ENCODE results near the gene GNAI3.

GNAI3 gene

DNA sequence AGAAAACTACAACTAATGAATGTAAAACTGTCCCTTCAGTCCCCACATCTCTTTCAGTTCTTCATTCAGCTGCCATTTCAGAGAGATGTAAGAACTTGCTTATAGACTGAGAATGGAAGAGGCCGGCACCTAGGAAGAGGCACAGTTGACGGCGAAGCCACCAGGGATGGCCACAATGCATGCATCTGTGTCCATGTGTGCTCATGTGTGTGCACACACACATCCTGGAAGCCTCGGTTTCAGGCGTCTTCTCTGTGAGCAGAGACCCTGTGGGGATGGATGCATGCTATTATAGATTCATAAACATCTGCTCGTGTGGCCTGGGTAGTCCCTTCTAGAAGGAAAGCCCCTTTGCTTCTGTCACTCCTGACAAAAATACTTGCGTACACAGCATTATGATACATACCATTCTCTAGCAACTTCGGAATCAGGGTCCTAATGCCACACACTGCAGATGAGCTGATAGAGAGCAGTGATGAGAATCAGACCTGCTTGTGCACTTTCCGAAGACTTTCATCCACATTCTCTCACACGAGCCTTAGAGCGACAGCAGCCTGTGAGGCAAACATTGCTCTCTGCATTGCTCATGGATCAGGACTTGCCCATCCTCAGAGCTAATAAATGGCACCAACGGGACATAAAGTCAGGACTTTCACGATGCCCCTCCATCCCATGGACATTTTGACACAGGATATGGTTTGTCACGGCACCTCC is 21.2 kb upstream of the GNAI3 start:
- DNase-seq = no peak

DNA sequence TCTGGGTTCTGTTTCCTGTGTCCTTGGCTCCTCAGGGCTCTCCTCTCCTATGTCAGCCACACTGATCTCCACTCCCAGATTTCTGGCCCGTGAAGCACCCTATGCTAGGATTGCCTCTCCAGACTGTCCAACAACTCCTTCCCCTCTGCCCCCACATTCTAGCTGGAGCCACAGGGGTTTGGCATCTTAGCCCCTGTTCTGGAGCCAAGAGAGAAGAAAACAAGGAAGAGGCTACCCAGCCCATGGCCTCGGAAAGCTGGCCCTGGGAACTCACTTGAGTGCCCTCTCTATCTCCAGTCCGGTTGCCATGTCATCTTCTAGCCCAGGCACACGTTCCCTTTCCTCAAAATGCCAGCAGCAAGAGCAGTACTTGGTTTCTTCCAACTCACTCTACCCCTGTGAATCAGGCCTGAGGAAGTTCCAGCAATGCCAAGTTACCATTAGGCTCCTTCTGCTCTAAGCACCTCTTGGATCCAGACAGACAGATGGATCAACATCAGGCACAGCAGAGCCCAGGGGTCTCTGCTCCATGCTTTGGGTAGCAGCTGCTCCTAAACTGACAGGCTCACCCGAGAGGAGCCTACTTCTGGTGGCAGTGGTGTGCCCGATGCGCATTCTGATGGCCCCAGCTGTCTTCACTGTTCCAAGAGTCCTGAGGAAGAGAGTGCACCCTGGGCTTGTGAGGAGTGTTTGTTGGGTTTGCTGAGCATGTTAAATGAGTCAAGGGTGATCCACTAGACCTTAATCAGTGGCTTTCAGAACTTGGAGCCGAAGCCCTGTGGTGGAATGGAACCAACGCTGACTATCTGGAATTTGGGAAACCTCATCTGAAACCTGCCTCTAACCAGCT is 20.3 kb upstream of the GNAI3 start:
- DNase-seq = peak; percentile 74

- no peak for DNase-seq
These were observed 19.7 kb upstream of the GNAI3 start for GRCh38 chr1:109528712-109529111.

DNA sequence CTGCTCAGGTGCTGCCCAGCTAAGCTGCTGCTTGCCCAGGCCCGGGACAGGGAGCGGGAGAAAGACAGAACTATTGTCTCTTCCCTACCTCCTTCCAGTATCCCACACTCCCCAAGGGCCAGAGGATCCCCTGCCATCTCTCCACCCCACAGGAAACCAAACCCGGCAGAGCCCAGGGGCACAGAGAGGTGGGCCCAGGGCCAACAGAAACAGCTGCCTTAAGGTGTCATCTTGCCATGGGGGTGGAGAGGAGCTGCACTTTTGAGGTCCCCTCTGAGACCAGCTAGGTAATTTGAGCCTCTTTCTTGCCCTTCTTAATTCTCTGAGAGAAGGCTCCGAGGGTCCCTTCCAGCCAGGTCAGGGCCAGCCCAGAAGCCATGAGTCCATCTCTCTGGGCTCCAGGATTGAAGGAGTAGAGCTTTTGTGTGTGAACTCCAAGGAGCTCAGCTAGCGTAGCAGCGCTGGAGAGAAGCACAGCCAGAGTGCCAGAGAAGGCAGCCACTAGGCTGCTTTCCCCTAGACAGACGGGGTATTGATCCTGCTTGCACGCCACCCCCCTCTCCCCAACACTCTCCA is 18.4 kb upstream of the GNAI3 start:
- peak; percentile 69 for DNase-seq

DNA sequence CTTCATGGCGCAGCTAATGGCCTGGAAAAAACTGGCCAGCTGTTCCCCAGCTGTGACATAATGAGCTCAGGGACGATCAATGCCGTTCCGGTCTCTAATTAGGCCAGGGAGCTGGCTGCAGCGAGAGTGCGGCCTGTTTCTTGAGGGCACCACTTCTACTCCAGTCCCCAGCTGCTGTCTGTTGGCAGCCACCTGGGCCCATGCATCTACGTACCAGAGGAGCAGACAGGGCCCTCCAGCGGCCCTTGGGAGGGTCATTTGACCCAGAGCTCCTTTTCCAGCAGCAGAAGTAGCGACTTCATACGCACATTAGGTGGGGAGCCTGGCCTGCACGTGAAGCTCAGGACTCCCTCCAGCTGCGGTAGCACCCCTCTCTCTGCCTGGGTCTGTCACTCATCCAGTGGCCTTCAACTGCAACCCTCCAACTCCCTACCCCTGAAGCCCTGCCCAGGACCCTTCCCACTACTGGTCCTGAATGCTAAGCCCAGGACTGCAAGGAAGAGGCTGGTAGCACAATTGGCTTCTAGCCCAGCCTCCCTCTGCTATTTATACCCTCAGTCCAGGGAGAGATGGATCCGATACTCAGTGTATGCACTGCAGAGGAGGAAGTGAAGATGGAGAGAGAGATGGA is 17.8 kb upstream of the GNAI3 start:
- DNase-seq = peak; percentile 86

GRCh38 chr1:109531380-109531779 is 17.0 kb upstream of the GNAI3 start:
- DNase-seq = no peak

GRCh38 chr1:109531826-109532364 is 16.5 kb upstream of the GNAI3 start:
- DNase-seq = no peak

- DNase-seq = peak; percentile 84
These were observed 15.9 kb upstream of the GNAI3 start for GRCh38 chr1:109532365-109533136.

GRCh38 chr1:109534307-109534858 is 14.0 kb upstream of the GNAI3 start:
- no peak for DNase-seq

- DNase-seq = no peak
These were observed 12.9 kb upstream of the GNAI3 start for GRCh38 chr1:109535481-109535880.

GRCh38 chr1:109535971-109536491 is 12.4 kb upstream of the GNAI3 start:
- DNase-seq = peak; percentile 70

DNA sequence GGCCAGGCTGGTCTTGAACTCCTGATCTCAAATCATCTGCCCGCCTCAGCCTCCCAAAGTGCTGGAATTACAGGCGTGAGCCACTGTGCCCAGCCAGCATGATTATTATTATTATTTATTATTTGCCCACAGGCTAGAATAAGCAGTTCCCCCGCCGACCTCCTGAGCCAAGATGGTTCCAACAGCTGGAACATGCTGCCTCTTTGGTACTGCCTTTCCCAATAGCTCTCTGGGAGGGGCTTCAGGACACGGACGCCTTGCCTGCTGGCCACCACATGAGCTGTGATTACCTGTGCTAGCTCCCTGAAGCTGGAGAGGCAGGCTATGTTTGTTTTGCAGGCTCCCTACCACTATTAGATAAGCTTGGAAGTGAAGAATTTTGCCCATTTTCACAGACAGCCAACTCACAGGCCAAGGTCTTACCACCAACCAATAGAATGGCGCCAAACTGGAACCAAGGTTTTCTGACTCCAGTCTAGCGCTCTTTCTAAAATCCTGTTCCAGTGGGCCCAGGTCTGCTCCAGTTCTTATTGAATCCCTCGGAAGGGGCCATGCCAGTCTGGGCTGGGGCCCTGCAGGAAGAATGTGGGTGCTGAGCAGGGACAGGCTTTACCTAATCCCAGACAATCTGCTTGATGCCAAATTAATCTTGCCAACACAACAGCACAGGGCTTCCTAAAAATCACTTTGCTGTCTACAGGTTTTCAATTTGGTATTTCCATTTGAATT is 10.8 kb upstream of the GNAI3 start:
- DNase-seq = no peak

DNA sequence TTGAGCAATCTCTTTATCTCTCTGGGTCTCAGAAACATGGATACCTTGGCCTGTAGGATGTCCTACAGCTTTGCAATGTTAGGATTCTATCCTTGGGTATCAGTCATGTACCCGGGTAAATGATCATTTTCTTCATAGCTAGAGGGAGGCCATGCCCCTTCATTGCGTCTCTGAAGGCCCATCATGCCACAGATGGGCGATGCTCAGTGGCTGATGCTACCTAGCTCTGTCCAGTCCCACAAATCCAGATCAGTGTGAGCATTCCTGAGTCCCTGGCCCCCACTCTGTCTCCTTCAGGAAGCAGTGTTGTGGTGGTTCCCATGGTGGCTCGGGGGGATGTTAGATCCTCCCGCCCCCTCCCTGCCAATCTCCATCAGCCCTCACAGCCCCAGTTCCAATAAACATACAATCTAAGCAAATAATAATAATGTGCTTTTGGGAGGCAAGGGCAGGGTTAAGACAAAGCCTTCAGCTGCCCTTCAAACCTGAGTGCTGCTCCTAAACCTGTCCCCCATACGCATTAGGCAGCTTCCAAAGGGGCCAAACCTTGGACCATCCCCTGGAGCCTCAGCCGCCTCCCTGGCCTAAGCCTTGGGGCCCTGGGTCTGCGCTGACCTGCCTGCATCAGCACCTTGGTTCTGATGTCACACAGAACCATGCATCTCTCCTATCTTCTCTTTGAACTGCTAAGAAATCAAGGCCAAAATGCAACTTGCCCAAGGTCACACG is 9.4 kb upstream of the GNAI3 start:
- no peak for DNase-seq

GRCh38 chr1:109539676-109540075 is 8.7 kb upstream of the GNAI3 start, which contains the start of gene GPR61:
Gene GPR61 (plus strand): TSS chr1:109539872. CDS start chr1:109543023, 3,151 bp downstream.
- DNase-seq = no peak

GRCh38 chr1:109541102-109541501 is 7.3 kb upstream of the GNAI3 start:
- no peak for DNase-seq

- DNase-seq = no peak
These were observed 5.8 kb upstream of the GNAI3 start for GRCh38 chr1:109542657-109543056.

GRCh38 chr1:109543283-109543987 is 5.0 kb upstream of the GNAI3 start:
- DNase-seq = no peak

GRCh38 chr1:109543988-109544735 is 4.3 kb upstream of the GNAI3 start:
- DNase-seq = no peak

Measured in NCI-H1694 treated with DMSO at 0.1 percent for 48 hours (cell line).